ENCODE data around the gene ST8SIA6. TPM values are rescaled to one million over a fixed set of nuclear protein-coding genes. Genes with fewer than 3 reads are reported as not detected.

The ST8SIA6 gene
- total RNA-seq, 4 donors from 2014 or later, result not detected

GRCh38 chr10:17353568-17354300, 100.7 kb downstream of the ST8SIA6 start:
- Histone ChIP-seq H3K27me3 (no peaks in the 10 kb centered on the region), H3K9me3 (no peaks in the 10 kb centered on the region), H3K4me1 (no peaks in the 10 kb centered on the region), H3K36me3 (no peaks in the 10 kb centered on the region), H3K27ac (no peak overlapping the region), H3K4me3 (no peak overlapping the region)
- DNase-seq, result no peak
- no peak for TF ChIP-seq CTCF (IDR thresholded peaks at IDR 0.05)

- no peak overlapping the region for H3K27ac ChIP-seq
- H3K9me3 ChIP-seq, result no peaks in the 10 kb centered on the region
- H3K4me3 ChIP-seq, result no peak overlapping the region
- no peaks in the 10 kb centered on the region for H3K36me3 ChIP-seq
- no peaks in the 10 kb centered on the region for H3K27me3 ChIP-seq
- no peaks in the 10 kb centered on the region for H3K4me1 ChIP-seq
- no peak for TF ChIP-seq CTCF (IDR thresholded peaks at IDR 0.05)
- TF ChIP-seq POLR2A (IDR thresholded peaks at IDR 0.05), result no peak
- DNase-seq, result no peak
These were observed 101.8 kb downstream of the ST8SIA6 start for GRCh38 chr10:17352583-17352982.

- Histone ChIP-seq H3K36me3 (no peaks in the 10 kb centered on the region), H3K27me3 (no peaks in the 10 kb centered on the region), H3K9me3 (no peaks in the 10 kb centered on the region), H3K4me1 (no peaks in the 10 kb centered on the region), H3K4me3 (no peak overlapping the region), H3K27ac (no peak overlapping the region)
- no peak for TF ChIP-seq POLR2A (IDR thresholded peaks at IDR 0.05)
- TF ChIP-seq CTCF (IDR thresholded peaks at IDR 0.05), result no peak
- DNase-seq, result no peak
These were observed 102.9 kb downstream of the ST8SIA6 start for GRCh38 chr10:17351506-17351905.

- Histone ChIP-seq H3K27ac (no peak overlapping the region), H3K4me3 (no peak overlapping the region), H3K27me3 (no peaks in the 10 kb centered on the region), H3K36me3 (no peaks in the 10 kb centered on the region), H3K4me1 (no peaks in the 10 kb centered on the region), H3K9me3 (no peaks in the 10 kb centered on the region)
- no peak for DNase-seq
- TF ChIP-seq CTCF (IDR thresholded peaks at IDR 0.05), result no peak
- TF ChIP-seq POLR2A (IDR thresholded peaks at IDR 0.05), result no peak
These were observed 104.7 kb downstream of the ST8SIA6 start for GRCh38 chr10:17349717-17350116.

GRCh38 chr10:17348501-17349349, 105.7 kb downstream of the ST8SIA6 start:
- Histone ChIP-seq H3K27me3 (no peaks in the 10 kb centered on the region), H3K4me3 (peak overlapping the region in 2 of 4 donors; percentile 0 to 24), H3K36me3 (no peaks in the 10 kb centered on the region), H3K27ac (no peak overlapping the region), H3K4me1 (no peaks in the 10 kb centered on the region), H3K9me3 (no peaks in the 10 kb centered on the region)
- no peak for TF ChIP-seq CTCF (IDR thresholded peaks at IDR 0.05)
- TF ChIP-seq POLR2A (IDR thresholded peaks at IDR 0.05), result no peak
- peak in 1 of 3 donors; percentile 65 for DNase-seq
